Endothelial cell of umbilical vein (primary cell): ENCODE data around the gene RGL3. TPM values are rescaled to one million over a fixed set of nuclear protein-coding genes. Genes with fewer than 3 reads are reported as not detected.

Experiments
- BruUV-seq: library from RNA; stranded (reverse); fragments of 400-500 nt; replicated peaks from 2 replicates; lab custom pipeline; 2021; lab: Mats Ljungman, UMichigan
- CTCF ChIA-PET: fragments of 300-600, 350-600 bp; sonication (Branson Sonifier 250); formaldehyde crosslinking; loops from one replicate; lab custom pipeline; 2021; ENCODE audit warnings: antibody characterized with exemption, inconsistent platforms; lab: Charles Lee
- POLR2A ChIA-PET: fragments of 300-600, 350-600 bp; sonication (Branson Sonifier 250); formaldehyde crosslinking; loops from one replicate; lab custom pipeline; 2021; ENCODE audit warnings: antibody characterized with exemption, inconsistent platforms; lab: Charles Lee
- DNase-seq: peaks from one replicate; pipeline ENCODE4 v3.0.0-alpha.2; 2011; ENCODE audit warnings: low read depth, low spot score
- FAIRE-seq: peaks from 2 replicates; lab custom pipeline; 2011; peaks lifted over from hg19 to GRCh38; lab: Jason Lieb, UNC
- H2AFZ ChIP-seq: 2 replicates; pipeline ENCODE4 v1.6.0; 2012; ENCODE audit warnings: low read depth, low read length, control low read depth, inconsistent platforms
- H3K27ac ChIP-seq: 2 replicates; pipeline ENCODE4 v1.5.1; 2011; ENCODE audit warnings: low read depth, mild to moderate bottlenecking, control low read depth, low read length, moderate library complexity; ENCODE audit not compliant: insufficient read depth
- H3K27me3 ChIP-seq, 2 experiments: 2 replicates each; pipeline versions ENCODE4 v1.6.0 to v1.6.1; 2011; ENCODE audit warnings: low read length in 2 of 2, mixed read lengths in 1 of 2; ENCODE audit not compliant: control insufficient read depth in 2 of 2, insufficient read depth in 2 of 2
- H3K36me3 ChIP-seq, 2 experiments: 2 replicates in 1 of 2; 3 replicates in 1 of 2; pipeline ENCODE4 v1.5.1; 2011; ENCODE audit warnings: low read length in 2 of 2, mild to moderate bottlenecking in 1 of 2, moderate library complexity in 1 of 2; ENCODE audit not compliant: control insufficient read depth in 2 of 2, insufficient read depth in 2 of 2; ENCODE audit errors: extremely low read depth in 1 of 2
- H3K4me1 ChIP-seq: 3 replicates; pipeline ENCODE4 v1.5.1; 2011; ENCODE audit warnings: mild to moderate bottlenecking, low read length; ENCODE audit not compliant: control insufficient read depth, insufficient read depth; ENCODE audit errors: extremely low read depth
- H3K4me2 ChIP-seq: 2 replicates; pipeline ENCODE4 v1.6.1; 2011; ENCODE audit warnings: low read length, control low read depth, mixed read lengths; ENCODE audit not compliant: insufficient read depth
- H3K4me3 ChIP-seq, 3 experiments: fragments of 200-600 bp in 1 of 3; sonication (generic), shearing (Covaris generic) in 1 of 3; replicated peaks in 1 of 3; 2 replicates each; pipeline ENCODE4 v1.5.1; 2011 to 2016; ENCODE audit warnings: control low read depth in 3 of 3, low read length in 3 of 3, mild to moderate bottlenecking in 2 of 3, inconsistent platforms in 1 of 3, low read depth in 1 of 3, moderate library complexity in 1 of 3; ENCODE audit not compliant: insufficient read depth in 1 of 3
- H3K79me2 ChIP-seq: 2 replicates; pipeline ENCODE4 v1.6.0; 2012; ENCODE audit warnings: low read length, inconsistent platforms; ENCODE audit not compliant: control insufficient read depth, insufficient read depth
- H3K9ac ChIP-seq: replicated peaks from 2 replicates; pipeline ENCODE3; 2011; ENCODE audit warnings: low read length, control low read depth; ENCODE audit not compliant: insufficient read depth; ENCODE audit errors: extremely low read depth
- H3K9me1 ChIP-seq: replicated peaks from 3 replicates; pipeline ENCODE4 v1.6.0; 2011; ENCODE audit warnings: mild to moderate bottlenecking, low read length; ENCODE audit not compliant: control insufficient read depth, insufficient read depth; ENCODE audit errors: extremely low read depth
- H3K9me3 ChIP-seq: replicated peaks from 2 replicates; pipeline ENCODE4 v1.5.1; 2012; ENCODE audit warnings: low read length, inconsistent platforms; ENCODE audit not compliant: control insufficient read depth, insufficient read depth
- H4K20me1 ChIP-seq: replicated peaks from 2 replicates; pipeline ENCODE3; 2011; ENCODE audit warnings: mild to moderate bottlenecking, low read length; ENCODE audit not compliant: control insufficient read depth, insufficient read depth; ENCODE audit errors: extremely low read depth
- CTCF ChIP-seq, 2 donors: IDR thresholded peaks; 1 replicate in 1 of 2; 2 replicates in 1 of 2; pipeline ENCODE4 v1.5.1; 2011; ENCODE audit warnings: low read length in 2 of 2, mild to moderate bottlenecking in 2 of 2, moderate library complexity in 2 of 2, control low read depth in 1 of 2, inconsistent platforms in 1 of 2, low read depth in 1 of 2; ENCODE audit not compliant: insufficient read depth in 1 of 2; ENCODE audit errors: extremely low read depth in 1 of 2
- EZH2 ChIP-seq: IDR thresholded peaks from 2 replicates; pipeline ENCODE4 v1.6.1; 2012; ENCODE audit warnings: borderline replicate concordance, low read depth, mild to moderate bottlenecking, moderate library complexity, low read length, inconsistent platforms; ENCODE audit not compliant: severe bottlenecking
- FOS ChIP-seq: IDR thresholded peaks from 2 replicates; pipeline ENCODE4 v1.6.1; 2011; ENCODE audit warnings: mild to moderate bottlenecking, low read length, moderate library complexity, borderline replicate concordance; ENCODE audit not compliant: insufficient read depth
- GATA2 ChIP-seq: IDR thresholded peaks from 2 replicates; pipeline ENCODE4 v1.7.0; 2011; ENCODE audit warnings: low read depth, mild to moderate bottlenecking, moderate library complexity, mixed read lengths, low read length; ENCODE audit not compliant: insufficient read length, insufficient read depth
- JUN ChIP-seq: IDR thresholded peaks from 2 replicates; pipeline ENCODE4 v1.6.1; 2011; ENCODE audit warnings: borderline replicate concordance, low read depth; ENCODE audit not compliant: insufficient read length, insufficient read depth
- MAX ChIP-seq: IDR thresholded peaks from 2 replicates; pipeline ENCODE4 v1.6.1; 2011; ENCODE audit not compliant: insufficient read depth, insufficient read length
- MYC ChIP-seq: IDR thresholded peaks from one replicate; pipeline ENCODE4 v1.6.1; 2011; ENCODE audit warnings: mild to moderate bottlenecking, low read depth, low read length
- POLR2A ChIP-seq: IDR thresholded peaks from 2 replicates; pipeline ENCODE4 v1.6.1; 2012; ENCODE audit warnings: low read depth, mild to moderate bottlenecking, control low read depth, low read length
- POLR2AphosphoS5 ChIP-seq: IDR thresholded peaks from 2 replicates; pipeline ENCODE4 v1.6.1; 2012; ENCODE audit warnings: low read depth, mild to moderate bottlenecking, control low read depth, low read length, moderate library complexity; ENCODE audit not compliant: insufficient read depth
- dilution Hi-C: fragments of 300-500 bp; cut with MboI; formaldehyde crosslinking; loops from one replicate; pipeline ENCODE4 v1.15.0; 2019; ENCODE audit warnings: low sequenced_read_pairs; ENCODE audit not compliant: extremely low pct_ligation_motif_present
- intact Hi-C: fragments of 100-400 bp; cut with micrococcal nuclease; formaldehyde crosslinking; loops from one replicate; pipeline ENCODE4 v1.10.0; 2022
- polyA plus RNA-seq, 4 experiments: library from polyadenylated mRNA; depleted of rRNA in 3 of 4; stranded (reverse) in 3 of 4; unstranded in 1 of 4; fragments of >200 nt; gene quantifications; 2 replicates each; pipeline versions ENCODE4 v1.2.1 to v1.2.3, GENCODE V29; 2011 to 2012; ENCODE audit warnings: missing spikeins in 1 of 4
- total RNA-seq: library from RNA; stranded (reverse); gene quantifications from 2 replicates; pipeline ENCODE4 v1.2.3, GENCODE V29; 2021

The RGL3 gene
- total and polyA plus RNA-seq, 2 donors (not counting 3 experiments of a cell fraction or from before 2014, with no cell fraction given): 0.23 to 5.2 TPM

DNA sequence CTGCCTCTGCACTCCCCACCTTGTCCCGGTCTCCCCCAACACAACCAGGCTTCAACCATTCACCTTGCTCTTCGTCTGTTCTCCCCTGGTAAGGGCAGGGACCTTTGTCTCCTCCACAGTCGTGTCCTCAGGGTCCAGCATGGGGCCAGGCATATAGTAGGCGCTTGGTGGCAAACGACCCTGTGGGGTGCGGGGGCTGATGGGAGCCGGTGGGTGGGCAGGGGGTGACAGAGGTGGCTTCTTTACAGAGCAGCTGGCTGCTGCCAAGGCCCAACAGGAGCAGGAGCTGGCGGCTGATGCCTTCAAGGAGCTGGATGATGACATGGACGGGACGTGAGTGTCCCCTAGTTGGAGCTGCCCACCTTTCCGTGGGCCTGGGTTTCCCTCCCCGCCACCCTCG is 26.0 kb upstream of the RGL3 start:
- Histone ChIP-seq H3K79me2 (no peaks in the 10 kb centered on the region), H3K4me1 (no peaks in the 10 kb centered on the region), H3K4me2 (no peak overlapping the region), H4K20me1 (no peaks in the 10 kb centered on the region), H3K27me3 (no peaks in the 10 kb centered on the region), H3K9me1 (no peaks in the 10 kb centered on the region), H3K9ac (no peak overlapping the region), H3K9me3 (no peaks in the 10 kb centered on the region), H3K36me3 (peaks cover 7 to 43% of the 10 kb centered on the region in 2 experiments), H3K4me3 (no peak overlapping the region), H3K27ac (no peak overlapping the region), H2AFZ (no peak overlapping the region)
- FAIRE-seq: no peak
- TF ChIP-seq POLR2A (no peak), JUN (no peak), MAX (no peak), EZH2 (no peak), POLR2AphosphoS5 (no peak), GATA2 (no peak), FOS (no peak), CTCF (IDR thresholded peaks at IDR 0.05; ENCODE audit: extremely low read depth in 1 of 2, insufficient read depth in 1 of 2, low read depth in 1 of 2, low read length in 2 of 2) (no peak), MYC (no peak)
- dilution Hi-C loops: no loop called here
- DNase-seq: no peak
- POLR2A ChIA-PET: no interaction called here
- CTCF ChIA-PET: interaction anchor here (0.9 to 4.7 kb wide), 7 partner anchors 18 to 202 kb away, joined by 3 to 51 read pairs (median 5); no protein-coding TSS in a partner anchor
- intact Hi-C loops: no loop called here
- no TSS peak for BruUV-seq
